SU-DHL-6 (cell line): ENCODE measurements around the gene KANK2.
"Not testable (repeated sequence)": the region's sequence is repeated elsewhere in the genome, so short reads cannot be mapped to it uniquely, and the experiment has no call there.

Experiments used
- CTCF ChIP-seq: fragments of 200-600 bp; sonication (generic); IDR thresholded peaks from one replicate; pipeline ENCODE4 v1.5.1; 2017; ENCODE audit warnings: antibody characterized with exemption, mild to moderate bottlenecking, low read length, moderate library complexity; ENCODE audit not compliant: insufficient read depth, poor library complexity, severe bottlenecking
- EZH2phosphoT487 ChIP-seq: fragments of 200-600 bp; sonication (generic), shearing (Covaris generic); conservative IDR thresholded peaks from 2 replicates; pipeline ENCODE4 v1.6.1; 2018; ENCODE audit warnings: mild to moderate bottlenecking, antibody characterized with exemption, low read length, moderate library complexity, mixed read lengths

GRCh38 chr19:11160440-11160768 lies 36.9 kb downstream of the KANK2 start:
- not testable (repeated sequence) for TF ChIP-seq CTCF, EZH2phosphoT487
